ENCODE measurements around the gene TTLL5. TPM values are rescaled to one million over a fixed set of nuclear protein-coding genes. Genes with fewer than 3 reads are reported as not detected.
A peak's percentile ranks its signal among the peaks of the same experiment; 100 is the strongest.

Gene TTLL5
- total and polyA plus RNA-seq, 2 of the 13 experiments (the other 11 are each of a cell fraction or from before 2014, with no cell fraction given) = 11.8 to 18.8 TPM

DNA sequence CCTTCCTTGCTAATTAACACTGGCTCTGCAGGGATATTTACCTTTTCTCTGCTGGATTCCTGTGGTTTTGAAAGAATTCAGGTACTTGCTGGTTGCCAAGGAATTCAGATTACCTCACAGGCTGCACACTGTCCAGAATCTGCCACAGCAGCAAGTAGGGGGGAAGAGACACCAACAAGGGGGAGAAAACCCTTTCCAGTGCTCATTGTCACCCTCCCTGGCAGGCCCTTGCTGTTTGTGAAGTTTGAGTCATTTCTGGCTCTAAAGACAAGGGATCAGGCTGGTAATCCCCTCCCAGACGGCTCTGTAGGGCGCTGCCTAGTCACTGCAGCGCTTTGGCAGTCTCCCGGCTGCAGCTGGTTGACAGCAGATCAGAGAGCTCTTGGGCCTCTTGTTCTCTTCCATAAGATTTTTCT is 50.8 kb downstream of the TTLL5 start (continued):
- TF ChIP-seq, protein P1, sequence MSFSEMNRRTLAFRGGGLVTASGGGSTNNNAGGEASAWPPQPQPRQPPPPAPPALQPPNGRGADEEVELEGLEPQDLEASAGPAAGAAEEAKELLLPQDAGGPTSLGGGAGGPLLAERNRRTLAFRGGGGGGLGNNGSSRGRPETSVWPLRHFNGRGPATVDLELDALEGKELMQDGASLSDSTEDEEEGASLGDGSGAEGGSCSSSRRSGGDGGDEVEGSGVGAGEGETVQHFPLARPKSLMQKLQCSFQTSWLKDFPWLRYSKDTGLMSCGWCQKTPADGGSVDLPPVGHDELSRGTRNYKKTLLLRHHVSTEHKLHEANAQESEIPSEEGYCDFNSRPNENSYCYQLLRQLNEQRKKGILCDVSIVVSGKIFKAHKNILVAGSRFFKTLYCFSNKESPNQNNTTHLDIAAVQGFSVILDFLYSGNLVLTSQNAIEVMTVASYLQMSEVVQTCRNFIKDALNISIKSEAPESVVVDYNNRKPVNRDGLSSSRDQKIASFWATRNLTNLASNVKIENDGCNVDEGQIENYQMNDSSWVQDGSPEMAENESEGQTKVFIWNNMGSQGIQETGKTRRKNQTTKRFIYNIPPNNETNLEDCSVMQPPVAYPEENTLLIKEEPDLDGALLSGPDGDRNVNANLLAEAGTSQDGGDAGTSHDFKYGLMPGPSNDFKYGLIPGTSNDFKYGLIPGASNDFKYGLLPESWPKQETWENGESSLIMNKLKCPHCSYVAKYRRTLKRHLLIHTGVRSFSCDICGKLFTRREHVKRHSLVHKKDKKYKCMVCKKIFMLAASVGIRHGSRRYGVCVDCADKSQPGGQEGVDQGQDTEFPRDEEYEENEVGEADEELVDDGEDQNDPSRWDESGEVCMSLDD (CRISPR knock-in tag; IDR thresholded peaks at IDR 0.05; ENCODE audit: borderline replicate concordance) = no peak
- TF ChIP-seq NR1H2 (CRISPR knock-in tag; IDR thresholded peaks at IDR 0.05; ENCODE audit: borderline replicate concordance, low read depth) (no peak), ZSCAN20 (CRISPR knock-in tag; IDR thresholded peaks at IDR 0.05; ENCODE audit: borderline replicate concordance) (no peak), RFXAP (CRISPR knock-in tag; IDR thresholded peaks at IDR 0.05; ENCODE audit: borderline replicate concordance) (no peak), HDAC2 (CRISPR knock-in tag; IDR thresholded peaks at IDR 0.05) (0 out of 2 replicates have a peak, but pooled peaks have one; percentile 20), NR2F2 (IDR thresholded peaks at IDR 0.05; ENCODE audit: borderline replicate concordance, low read depth) (no peak), ZFP62 (CRISPR knock-in tag; IDR thresholded peaks at IDR 0.05) (no peak), ZNF761 (CRISPR knock-in tag; conservative IDR thresholded peaks at IDR 0.05) (no peak), ZNF136 (CRISPR knock-in tag; IDR thresholded peaks at IDR 0.05; ENCODE audit: low read depth) (no peak), TP53 (CRISPR knock-in tag; conservative IDR thresholded peaks at IDR 0.05) (no peak), CBX2 (IDR thresholded peaks at IDR 0.05; ENCODE audit: low read depth, low read length) (no peak), CBX2 (CRISPR knock-in tag; IDR thresholded peaks at IDR 0.05; ENCODE audit: low read depth) (no peak), ZNF878 (CRISPR knock-in tag; IDR thresholded peaks at IDR 0.05) (no peak), ZMYM2 (CRISPR knock-in tag; IDR thresholded peaks at IDR 0.05) (no peak), ZNF720 (CRISPR knock-in tag; IDR thresholded peaks at IDR 0.05) (no peak), RFX1 (IDR thresholded peaks at IDR 0.05) (peak; percentile 19; the same call in 1 of the 2 replicates), EHMT2 (IDR thresholded peaks at IDR 0.05; ENCODE audit: borderline replicate concordance, low read depth, low read length) (no peak)
- TF ChIP-seq, protein P2, sequence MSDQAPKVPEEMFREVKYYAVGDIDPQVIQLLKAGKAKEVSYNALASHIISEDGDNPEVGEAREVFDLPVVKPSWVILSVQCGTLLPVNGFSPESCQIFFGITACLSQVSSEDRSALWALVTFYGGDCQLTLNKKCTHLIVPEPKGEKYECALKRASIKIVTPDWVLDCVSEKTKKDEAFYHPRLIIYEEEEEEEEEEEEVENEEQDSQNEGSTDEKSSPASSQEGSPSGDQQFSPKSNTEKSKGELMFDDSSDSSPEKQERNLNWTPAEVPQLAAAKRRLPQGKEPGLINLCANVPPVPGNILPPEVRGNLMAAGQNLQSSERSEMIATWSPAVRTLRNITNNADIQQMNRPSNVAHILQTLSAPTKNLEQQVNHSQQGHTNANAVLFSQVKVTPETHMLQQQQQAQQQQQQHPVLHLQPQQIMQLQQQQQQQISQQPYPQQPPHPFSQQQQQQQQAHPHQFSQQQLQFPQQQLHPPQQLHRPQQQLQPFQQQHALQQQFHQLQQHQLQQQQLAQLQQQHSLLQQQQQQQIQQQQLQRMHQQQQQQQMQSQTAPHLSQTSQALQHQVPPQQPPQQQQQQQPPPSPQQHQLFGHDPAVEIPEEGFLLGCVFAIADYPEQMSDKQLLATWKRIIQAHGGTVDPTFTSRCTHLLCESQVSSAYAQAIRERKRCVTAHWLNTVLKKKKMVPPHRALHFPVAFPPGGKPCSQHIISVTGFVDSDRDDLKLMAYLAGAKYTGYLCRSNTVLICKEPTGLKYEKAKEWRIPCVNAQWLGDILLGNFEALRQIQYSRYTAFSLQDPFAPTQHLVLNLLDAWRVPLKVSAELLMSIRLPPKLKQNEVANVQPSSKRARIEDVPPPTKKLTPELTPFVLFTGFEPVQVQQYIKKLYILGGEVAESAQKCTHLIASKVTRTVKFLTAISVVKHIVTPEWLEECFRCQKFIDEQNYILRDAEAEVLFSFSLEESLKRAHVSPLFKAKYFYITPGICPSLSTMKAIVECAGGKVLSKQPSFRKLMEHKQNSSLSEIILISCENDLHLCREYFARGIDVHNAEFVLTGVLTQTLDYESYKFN (CRISPR knock-in tag; conservative IDR thresholded peaks at IDR 0.05) = peak; percentile 65
- TF ChIP-seq, protein P3, sequence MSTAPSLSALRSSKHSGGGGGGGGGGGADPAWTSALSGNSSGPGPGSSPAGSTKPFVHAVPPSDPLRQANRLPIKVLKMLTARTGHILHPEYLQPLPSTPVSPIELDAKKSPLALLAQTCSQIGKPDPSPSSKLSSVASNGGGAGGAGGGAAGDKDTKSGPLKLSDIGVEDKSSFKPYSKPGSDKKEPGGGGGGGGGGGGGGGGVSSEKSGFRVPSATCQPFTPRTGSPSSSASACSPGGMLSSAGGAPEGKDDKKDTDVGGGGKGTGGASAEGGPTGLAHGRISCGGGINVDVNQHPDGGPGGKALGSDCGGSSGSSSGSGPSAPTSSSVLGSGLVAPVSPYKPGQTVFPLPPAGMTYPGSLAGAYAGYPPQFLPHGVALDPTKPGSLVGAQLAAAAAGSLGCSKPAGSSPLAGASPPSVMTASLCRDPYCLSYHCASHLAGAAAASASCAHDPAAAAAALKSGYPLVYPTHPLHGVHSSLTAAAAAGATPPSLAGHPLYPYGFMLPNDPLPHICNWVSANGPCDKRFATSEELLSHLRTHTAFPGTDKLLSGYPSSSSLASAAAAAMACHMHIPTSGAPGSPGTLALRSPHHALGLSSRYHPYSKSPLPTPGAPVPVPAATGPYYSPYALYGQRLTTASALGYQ (CRISPR knock-in tag; IDR thresholded peaks at IDR 0.05) = 0 out of 2 replicates have a peak, but pooled peaks have one; percentile 38
- TF ChIP-seq, protein P4, sequence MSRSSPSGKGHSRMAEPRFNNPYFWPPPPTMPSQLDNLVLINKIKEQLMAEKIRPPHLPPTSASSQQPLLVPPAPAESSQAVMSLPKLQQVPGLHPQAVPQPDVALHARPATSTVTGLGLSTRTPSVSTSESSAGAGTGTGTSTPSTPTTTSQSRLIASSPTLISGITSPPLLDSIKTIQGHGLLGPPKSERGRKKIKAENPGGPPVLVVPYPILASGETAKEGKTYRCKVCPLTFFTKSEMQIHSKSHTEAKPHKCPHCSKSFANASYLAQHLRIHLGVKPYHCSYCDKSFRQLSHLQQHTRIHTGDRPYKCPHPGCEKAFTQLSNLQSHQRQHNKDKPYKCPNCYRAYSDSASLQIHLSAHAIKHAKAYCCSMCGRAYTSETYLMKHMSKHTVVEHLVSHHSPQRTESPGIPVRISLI (CRISPR knock-in tag; IDR thresholded peaks at IDR 0.05; ENCODE audit: borderline replicate concordance) = peak; percentile 32; the same call in 1 of the 2 replicates
